Activated CD4-positive, alpha-beta T cell treated with anti-CD3 and anti-CD28 coated beads, Interleukin-2, amount 10 ng/mL, durations not matched to agents 7 days and 5 days (primary cell): Measurements from ENCODE around the gene RARRES2. TPM values are rescaled to one million over a fixed set of nuclear protein-coding genes. Genes with fewer than 3 reads are reported as not detected.

Experiments
- CTCF ChIA-PET: fragments of 350-600 bp; sonication (Branson Sonifier 250); formaldehyde crosslinking; loops from one replicate; lab custom pipeline; 2021; ENCODE audit warnings: antibody characterized with exemption; lab: Charles Lee
- POLR2A ChIA-PET: fragments of 350-600 bp; sonication (Branson Sonifier 250); formaldehyde crosslinking; loops from one replicate; lab custom pipeline; 2021; ENCODE audit warnings: antibody characterized with exemption; lab: Charles Lee
- DNase-seq: peaks from one replicate; pipeline ENCODE4 v3.0.0-alpha.2; 2020
- H3K27ac Mint-ChIP-seq: one replicate; pipeline ENCODE4 v1.8.0; 2021; ENCODE audit warnings: mild to moderate bottlenecking, moderate library complexity, mixed read lengths
- H3K27me3 Mint-ChIP-seq: one replicate; pipeline ENCODE4 v1.8.0; 2021; ENCODE audit warnings: mixed read lengths
- H3K36me3 Mint-ChIP-seq: one replicate; pipeline ENCODE4 v1.8.0; 2021; ENCODE audit warnings: low read depth, mixed read lengths
- H3K4me1 Mint-ChIP-seq: one replicate; pipeline ENCODE4 v1.8.0; 2021; ENCODE audit warnings: mixed read lengths
- H3K4me3 Mint-ChIP-seq: one replicate; pipeline ENCODE4 v1.8.0; 2021; ENCODE audit warnings: mild to moderate bottlenecking, moderate library complexity, mixed read lengths
- H3K9me3 Mint-ChIP-seq: one replicate; pipeline ENCODE4 v1.8.0; 2021; ENCODE audit warnings: mixed read lengths
- total RNA-seq, 2 experiments: library from RNA; stranded (reverse); gene quantifications; one replicate each; pipeline ENCODE4 v1.2.3, GENCODE V29; 2021

The RARRES2 gene
- total RNA-seq, 2 experiments from 2014 or later: not detected

DNA sequence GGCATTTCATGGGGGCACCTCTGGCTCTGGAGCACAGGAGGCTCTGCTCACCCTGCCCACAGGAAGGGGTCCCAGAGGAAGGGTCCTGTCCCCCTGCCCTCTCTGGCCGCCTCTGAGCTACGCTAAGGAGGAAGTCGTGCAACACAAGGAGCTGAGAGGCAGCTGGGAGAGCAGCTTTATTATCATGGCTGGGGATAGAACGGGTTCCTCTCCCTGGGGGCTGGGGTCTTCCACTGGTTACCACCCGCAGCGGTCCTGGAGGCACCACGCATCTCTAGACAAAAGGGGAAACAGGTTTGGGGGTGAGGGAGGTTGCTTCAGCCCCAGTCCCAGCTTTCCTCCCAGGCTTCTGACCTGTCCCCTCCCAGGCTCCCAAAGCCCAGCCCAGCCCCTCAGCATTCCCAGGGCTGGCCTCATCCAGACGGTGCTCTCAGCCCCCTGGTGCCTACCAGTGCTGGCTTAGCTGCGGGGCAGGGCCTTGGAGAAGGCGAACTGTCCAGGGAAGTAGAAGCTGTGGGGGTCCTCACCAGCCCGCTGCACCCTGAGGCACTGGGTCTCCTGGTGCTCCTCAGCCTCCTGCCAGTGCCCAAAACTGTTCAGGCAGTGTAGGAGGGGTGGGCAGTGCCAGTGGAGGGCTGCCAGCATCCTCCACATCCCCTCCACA lies 3.1 kb downstream of the RARRES2 start:
- Mint-ChIP-seq H3K9me3 (peaks cover under 1% of the 10 kb centered on the region), H3K27ac (no peak overlapping the region), H3K4me1 (no peaks in the 10 kb centered on the region), H3K36me3 (no peaks in the 10 kb centered on the region), H3K4me3 (no peak overlapping the region), H3K27me3 (peaks cover 20% of the 10 kb centered on the region)
- ChIA-PET POLR2A (interaction anchor here (0.7 kb wide), 1 partner anchor 138 kb away, joined by 4 read pairs; no protein-coding TSS in a partner anchor), CTCF (interaction anchor here (1.1 kb wide), 1 partner anchor 31 kb away, joined by 3 read pairs; no protein-coding TSS in a partner anchor)
- no peak for DNase-seq

DNA sequence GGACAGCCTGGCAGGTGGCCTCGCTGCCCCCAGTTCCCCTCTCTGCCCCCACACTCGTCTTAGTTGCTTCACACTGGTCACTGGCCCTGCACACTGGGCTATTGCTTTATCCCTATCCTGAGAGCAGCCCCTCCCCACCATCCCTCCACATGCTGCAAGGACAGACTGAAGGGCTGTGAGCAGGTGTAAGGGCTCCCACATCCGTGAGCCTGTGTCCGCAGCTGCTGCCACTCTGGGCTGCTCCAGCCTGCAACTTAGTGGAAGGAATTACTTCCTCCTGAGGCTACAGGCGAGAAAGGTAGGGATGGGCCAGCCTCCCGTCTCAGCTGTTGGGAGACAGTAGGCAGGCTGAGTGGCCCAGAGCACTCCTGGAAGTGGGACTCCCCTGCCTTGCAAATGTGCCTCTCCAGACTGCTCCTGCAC lies 3.8 kb downstream of the RARRES2 start:
- Mint-ChIP-seq H3K4me1 (no peaks in the 10 kb centered on the region), H3K4me3 (no peak overlapping the region), H3K27ac (no peak overlapping the region), H3K27me3 (peaks cover 14% of the 10 kb centered on the region), H3K9me3 (no peaks in the 10 kb centered on the region), H3K36me3 (no peaks in the 10 kb centered on the region)
- ChIA-PET CTCF (interaction anchor here (0.8 to 1.1 kb wide), 2 partner anchors 30 to 55 kb away, joined by 3 read pairs; no protein-coding TSS in a partner anchor), POLR2A (no interaction called here)
- DNase-seq: no peak

GRCh38 chr7:150337179-150337578 lies 4.2 kb downstream of the RARRES2 start:
- Mint-ChIP-seq H3K36me3 (no peaks in the 10 kb centered on the region), H3K27me3 (peaks cover 11% of the 10 kb centered on the region), H3K4me3 (no peak overlapping the region), H3K9me3 (no peaks in the 10 kb centered on the region), H3K27ac (no peak overlapping the region), H3K4me1 (no peaks in the 10 kb centered on the region)
- ChIA-PET CTCF (interaction anchor here (0.6 to 0.8 kb wide), 3 partner anchors 55 to 343 kb away, joined by 3 to 6 read pairs (median 3); no protein-coding TSS in a partner anchor), POLR2A (no interaction called here)
- DNase-seq: no peak

GRCh38 chr7:150336746-150337145 lies 4.7 kb downstream of the RARRES2 start:
- no peak overlapping the region for H3K27ac Mint-ChIP-seq
- ChIA-PET CTCF (interaction anchor here (0.6 to 0.8 kb wide), 3 partner anchors 56 to 343 kb away, joined by 3 to 6 read pairs (median 3); no protein-coding TSS in a partner anchor), POLR2A (no interaction called here)
- no peak for DNase-seq
- no peaks in the 10 kb centered on the region for H3K36me3 Mint-ChIP-seq
- no peaks in the 10 kb centered on the region for H3K9me3 Mint-ChIP-seq
- no peaks in the 10 kb centered on the region for H3K4me1 Mint-ChIP-seq
- peaks cover 6% of the 10 kb centered on the region for H3K27me3 Mint-ChIP-seq
- H3K4me3 Mint-ChIP-seq: no peak overlapping the region

- peaks cover 4% of the 10 kb centered on the region for H3K27me3 Mint-ChIP-seq
- DNase-seq: no peak
- H3K4me3 Mint-ChIP-seq: no peak overlapping the region
- H3K4me1 Mint-ChIP-seq: no peaks in the 10 kb centered on the region
- H3K9me3 Mint-ChIP-seq: no peaks in the 10 kb centered on the region
- no peak overlapping the region for H3K27ac Mint-ChIP-seq
- ChIA-PET POLR2A (no interaction called here), CTCF (no interaction called here)
- H3K36me3 Mint-ChIP-seq: no peaks in the 10 kb centered on the region
Measured at GRCh38 chr7:150335774-150336112, 5.7 kb downstream of the RARRES2 start.

GRCh38 chr7:150335108-150335773 lies 6.2 kb downstream of the RARRES2 start:
- DNase-seq: no peak
- Mint-ChIP-seq H3K4me3 (no peak overlapping the region), H3K4me1 (no peaks in the 10 kb centered on the region), H3K36me3 (no peaks in the 10 kb centered on the region), H3K27me3 (peaks cover 4% of the 10 kb centered on the region), H3K27ac (no peak overlapping the region), H3K9me3 (no peaks in the 10 kb centered on the region)
- ChIA-PET POLR2A (no interaction called here), CTCF (interaction anchor here (1.1 to 1.3 kb wide), 2 partner anchors 18 to 21 kb away, joined by 3 to 4 read pairs; no protein-coding TSS in a partner anchor)

- ChIA-PET CTCF (interaction anchor here (1.3 kb wide), 1 partner anchor 22 kb away, joined by 3 read pairs; no protein-coding TSS in a partner anchor), POLR2A (no interaction called here)
- H3K4me1 Mint-ChIP-seq: no peaks in the 10 kb centered on the region
- no peak for DNase-seq
- H3K4me3 Mint-ChIP-seq: no peak overlapping the region
- H3K27ac Mint-ChIP-seq: peak overlapping the region; percentile 6
- H3K36me3 Mint-ChIP-seq: peaks cover under 1% of the 10 kb centered on the region
- no peaks in the 10 kb centered on the region for H3K27me3 Mint-ChIP-seq
- H3K9me3 Mint-ChIP-seq: no peaks in the 10 kb centered on the region
Measured at GRCh38 chr7:150334108-150334507, 7.3 kb downstream of the RARRES2 start.

- peaks cover 5% of the 10 kb centered on the region for H3K36me3 Mint-ChIP-seq
- H3K27ac Mint-ChIP-seq: peak overlapping the region; percentile 25
- POLR2A ChIA-PET: no interaction called here
- H3K4me3 Mint-ChIP-seq: no peak overlapping the region
- no peaks in the 10 kb centered on the region for H3K9me3 Mint-ChIP-seq
- CTCF ChIA-PET: no interaction called here
- no peaks in the 10 kb centered on the region for H3K4me1 Mint-ChIP-seq
- DNase-seq: no peak
- no peaks in the 10 kb centered on the region for H3K27me3 Mint-ChIP-seq
Measured at GRCh38 chr7:150333659-150334058, 7.8 kb downstream of the RARRES2 start.

DNA sequence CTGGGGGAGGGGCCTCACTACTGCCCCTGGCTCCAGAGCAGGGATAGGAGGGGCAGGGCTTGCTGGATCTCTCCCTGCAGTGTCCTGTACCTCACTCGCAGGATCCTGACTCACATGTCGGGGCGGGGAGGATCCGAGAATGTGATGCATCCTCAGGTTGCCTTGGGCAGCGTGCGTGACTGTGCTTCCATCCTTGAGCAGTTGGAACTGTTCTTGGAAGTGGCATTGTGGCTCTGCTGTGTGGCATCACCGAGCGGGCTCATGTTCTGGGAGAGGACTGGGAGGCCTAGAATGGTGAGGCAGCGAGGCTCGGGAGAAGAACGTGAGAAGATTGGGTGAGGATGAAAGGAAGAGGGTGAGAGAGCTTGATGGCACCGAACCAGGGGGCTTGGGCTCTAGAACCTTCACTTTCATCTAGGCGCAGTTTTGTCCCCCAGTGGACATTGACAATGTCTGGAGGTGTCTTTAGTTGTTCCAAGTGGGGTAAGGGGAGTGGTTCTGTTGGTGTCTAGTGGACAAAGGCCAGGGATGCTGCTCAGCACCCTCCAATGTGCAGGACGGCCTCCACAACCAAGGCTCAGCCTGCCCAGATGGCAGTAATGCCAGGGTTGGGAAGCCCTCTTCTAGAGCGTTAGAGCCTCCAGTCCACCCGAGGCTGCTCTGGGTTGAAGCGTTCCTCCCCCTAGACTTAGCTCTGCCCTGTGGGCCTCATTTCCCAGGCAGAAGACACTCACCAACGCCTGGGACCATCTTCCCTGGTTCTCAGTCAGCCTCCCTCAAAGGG lies 8.4 kb downstream of the RARRES2 start:
- POLR2A ChIA-PET: no interaction called here
- DNase-seq: no peak
- Mint-ChIP-seq H3K36me3 (peaks cover 5% of the 10 kb centered on the region), H3K4me1 (no peaks in the 10 kb centered on the region), H3K9me3 (no peaks in the 10 kb centered on the region), H3K4me3 (no peak overlapping the region), H3K27ac (peak overlapping the region; percentile 25), H3K27me3 (no peaks in the 10 kb centered on the region)
- CTCF ChIA-PET: no interaction called here

GRCh38 chr7:150330211-150330885 lies 11.1 kb downstream of the RARRES2 start:
- Mint-ChIP-seq H3K27ac (no peak overlapping the region), H3K36me3 (peaks cover 22% of the 10 kb centered on the region), H3K4me1 (no peaks in the 10 kb centered on the region), H3K9me3 (no peaks in the 10 kb centered on the region), H3K27me3 (no peaks in the 10 kb centered on the region), H3K4me3 (no peak overlapping the region)
- no peak for DNase-seq
- ChIA-PET CTCF (interaction anchor here (0.7 kb wide), 1 partner anchor 92 kb away, joined by 3 read pairs; no protein-coding TSS in a partner anchor), POLR2A (no interaction called here)

DNA sequence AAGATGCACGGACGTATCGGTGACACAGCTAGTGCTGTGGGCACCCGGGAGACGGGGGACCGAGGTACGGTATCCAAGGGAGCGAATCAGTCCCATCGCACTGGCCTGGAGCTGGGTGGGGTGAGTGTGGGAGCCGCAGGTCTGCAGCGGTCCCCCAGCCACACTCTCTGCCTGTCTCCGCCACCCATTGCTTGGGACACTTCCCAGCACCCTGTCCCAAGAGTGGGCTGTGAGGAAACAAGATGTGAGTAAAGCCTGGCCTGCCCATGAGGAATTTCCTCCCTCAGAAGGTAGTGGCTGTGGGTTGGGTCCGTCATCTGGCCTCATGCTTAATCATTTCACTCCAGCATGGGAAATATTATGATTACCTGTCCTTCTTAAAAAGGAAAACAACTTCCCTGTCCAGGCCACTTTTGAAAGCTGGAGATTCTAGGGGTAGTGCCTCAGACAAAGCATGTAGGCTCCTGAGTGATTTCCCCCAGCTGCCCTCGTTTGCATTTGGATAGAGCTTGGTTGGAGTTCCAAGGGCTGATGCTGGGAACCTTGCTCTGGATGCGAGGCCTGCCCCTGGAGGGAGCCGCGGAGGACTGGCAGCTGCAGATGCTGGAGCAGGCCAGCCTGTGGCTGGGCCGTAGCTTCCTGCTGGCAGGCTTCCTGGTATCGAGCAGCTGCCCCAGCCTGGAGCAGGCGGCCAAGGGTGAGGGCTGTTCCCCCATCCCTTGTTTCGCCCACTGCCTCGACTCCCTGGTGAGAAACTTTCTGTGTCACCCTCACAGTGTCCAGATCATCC lies 11.9 kb downstream of the RARRES2 start:
- no peaks in the 10 kb centered on the region for H3K9me3 Mint-ChIP-seq
- H3K4me3 Mint-ChIP-seq: no peak overlapping the region
- H3K4me1 Mint-ChIP-seq: peaks cover 8% of the 10 kb centered on the region
- H3K36me3 Mint-ChIP-seq: peaks cover 28% of the 10 kb centered on the region
- H3K27ac Mint-ChIP-seq: no peak overlapping the region
- CTCF ChIA-PET: interaction anchor here (0.6 to 1.1 kb wide), 3 partner anchors 83 to 690 kb away, joined by 3 read pairs; no protein-coding TSS in a partner anchor
- POLR2A ChIA-PET: no interaction called here
- no peak for DNase-seq
- H3K27me3 Mint-ChIP-seq: no peaks in the 10 kb centered on the region

- Mint-ChIP-seq H3K4me3 (no peak overlapping the region), H3K4me1 (peaks cover 25% of the 10 kb centered on the region), H3K9me3 (no peaks in the 10 kb centered on the region), H3K36me3 (peaks cover 32% of the 10 kb centered on the region), H3K27me3 (no peaks in the 10 kb centered on the region), H3K27ac (no peak overlapping the region)
- DNase-seq: no peak
- ChIA-PET CTCF (no interaction called here), POLR2A (no interaction called here)
Measured at GRCh38 chr7:150327308-150327707, 14.1 kb downstream of the RARRES2 start.
